DOHH2 (cell line): ENCODE results near the gene PHLPP1.

ENCODE experiments used
- H3F3A ChIP-seq: fragments of 200-600 bp; sonication (generic), shearing (Covaris generic); 2 replicates; pipeline ENCODE4 v1.6.0; 2016; ENCODE audit warnings: antibody characterized with exemption, mild to moderate bottlenecking; ENCODE audit not compliant: control insufficient read depth, insufficient read depth
- H3K27ac ChIP-seq: fragments of 200-600 bp; sonication (generic); 2 replicates; pipeline ENCODE4 v1.5.1; 2014; ENCODE audit warnings: low read depth, mild to moderate bottlenecking, low read length, moderate library complexity
- H3K27me3 ChIP-seq: fragments of 200-600 bp; sonication (generic); 2 replicates; pipeline ENCODE4 v1.6.1; 2014; ENCODE audit warnings: mild to moderate bottlenecking, low read length, mixed read lengths; ENCODE audit not compliant: control insufficient read depth
- H3K36me3 ChIP-seq: fragments of 200-600 bp; sonication (generic); 2 replicates; pipeline ENCODE4 v1.6.1; 2014; ENCODE audit warnings: mild to moderate bottlenecking, low read length, moderate library complexity, mixed read lengths; ENCODE audit not compliant: control insufficient read depth
- H3K4me1 ChIP-seq: fragments of 200-600 bp; sonication (generic); 2 replicates; pipeline ENCODE4 v1.6.1; 2014; ENCODE audit warnings: mild to moderate bottlenecking, low read length, mixed read lengths; ENCODE audit not compliant: control insufficient read depth
- H3K4me2 ChIP-seq: fragments of 200-600 bp; sonication (generic); 2 replicates; pipeline ENCODE4 v1.6.0; 2014; ENCODE audit warnings: mild to moderate bottlenecking, low read length, moderate library complexity
- H3K4me3 ChIP-seq: fragments of 200-600 bp; sonication (generic); 2 replicates; pipeline ENCODE4 v1.5.1; 2014; ENCODE audit warnings: mild to moderate bottlenecking, low read length, mixed read lengths
- H3K79me2 ChIP-seq: fragments of 200-600 bp; sonication (generic); 2 replicates; pipeline ENCODE4 v1.6.1; 2014; ENCODE audit warnings: mild to moderate bottlenecking, low read length, mixed read lengths; ENCODE audit not compliant: control insufficient read depth
- H3K9me2 ChIP-seq: fragments of 200-600 bp; sonication (generic); replicated peaks from 2 replicates; pipeline ENCODE4 v1.6.1; 2014; ENCODE audit warnings: mild to moderate bottlenecking, low read length, mixed read lengths; ENCODE audit not compliant: control insufficient read depth
- H3K9me3 ChIP-seq: fragments of 200-600 bp; sonication (generic); 2 replicates; pipeline ENCODE4 v1.6.1; 2014; ENCODE audit warnings: antibody characterized with exemption, low read length, mixed read lengths; ENCODE audit not compliant: control insufficient read depth, insufficient read depth
- H4K20me1 ChIP-seq: fragments of 200-600 bp; sonication (generic); 2 replicates; pipeline ENCODE4 v1.6.0; 2014; ENCODE audit warnings: low read depth, mild to moderate bottlenecking, antibody characterized with exemption, low read length, moderate library complexity; ENCODE audit not compliant: control insufficient read depth, insufficient read depth
- EZH2phosphoT487 ChIP-seq: fragments of 200-600 bp; sonication (generic); IDR thresholded peaks from 2 replicates; pipeline ENCODE4 v1.6.1; 2017; ENCODE audit warnings: borderline replicate concordance, mild to moderate bottlenecking, antibody characterized with exemption, low read length, moderate library complexity, mixed read lengths
- TF ChIP-seq, protein P1 (sequence below): fragments of 200-600 bp; sonication (generic); IDR thresholded peaks from one replicate; pipeline ENCODE4 v1.5.1; 2014; ENCODE audit warnings: antibody characterized with exemption, mild to moderate bottlenecking, low read depth, low read length; ENCODE audit not compliant: poor library complexity, severe bottlenecking

Gene PHLPP1

DNA sequence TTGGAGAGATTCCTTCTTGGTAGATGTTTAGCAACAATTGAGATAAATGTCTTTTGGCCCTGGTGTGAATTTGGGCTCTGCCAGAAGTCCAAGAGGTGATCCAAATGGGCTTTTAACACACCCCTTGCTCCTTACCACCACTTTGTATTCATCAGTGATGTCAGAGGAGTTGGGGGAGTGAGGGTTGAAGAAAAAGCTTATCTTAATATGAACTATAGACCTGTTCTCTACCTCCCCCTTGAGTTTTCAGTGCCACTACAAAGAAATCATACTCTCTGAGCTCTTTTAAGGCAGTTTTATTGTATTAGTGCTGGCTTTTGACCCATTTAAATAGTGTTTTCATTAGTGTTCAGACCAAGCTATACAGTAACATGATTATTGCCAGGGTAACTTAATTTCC lies 229.1 kb downstream of the PHLPP1 start:
- H3F3A ChIP-seq: peaks cover 3% of the 10 kb centered on the region; the same call in 1 of the 2 replicates
- H3K27me3 ChIP-seq: no peaks in the 10 kb centered on the region
- H3K79me2 ChIP-seq: no peaks in the 10 kb centered on the region
- TF ChIP-seq EZH2phosphoT487: no peak
- TF ChIP-seq, protein P1, sequence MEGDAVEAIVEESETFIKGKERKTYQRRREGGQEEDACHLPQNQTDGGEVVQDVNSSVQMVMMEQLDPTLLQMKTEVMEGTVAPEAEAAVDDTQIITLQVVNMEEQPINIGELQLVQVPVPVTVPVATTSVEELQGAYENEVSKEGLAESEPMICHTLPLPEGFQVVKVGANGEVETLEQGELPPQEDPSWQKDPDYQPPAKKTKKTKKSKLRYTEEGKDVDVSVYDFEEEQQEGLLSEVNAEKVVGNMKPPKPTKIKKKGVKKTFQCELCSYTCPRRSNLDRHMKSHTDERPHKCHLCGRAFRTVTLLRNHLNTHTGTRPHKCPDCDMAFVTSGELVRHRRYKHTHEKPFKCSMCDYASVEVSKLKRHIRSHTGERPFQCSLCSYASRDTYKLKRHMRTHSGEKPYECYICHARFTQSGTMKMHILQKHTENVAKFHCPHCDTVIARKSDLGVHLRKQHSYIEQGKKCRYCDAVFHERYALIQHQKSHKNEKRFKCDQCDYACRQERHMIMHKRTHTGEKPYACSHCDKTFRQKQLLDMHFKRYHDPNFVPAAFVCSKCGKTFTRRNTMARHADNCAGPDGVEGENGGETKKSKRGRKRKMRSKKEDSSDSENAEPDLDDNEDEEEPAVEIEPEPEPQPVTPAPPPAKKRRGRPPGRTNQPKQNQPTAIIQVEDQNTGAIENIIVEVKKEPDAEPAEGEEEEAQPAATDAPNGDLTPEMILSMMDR: no peak
- no peaks in the 10 kb centered on the region for H4K20me1 ChIP-seq
- H3K9me3 ChIP-seq: no peaks in the 10 kb centered on the region
- H3K9me2 ChIP-seq: no peaks in the 10 kb centered on the region
- no peak overlapping the region for H3K4me3 ChIP-seq
- peaks cover 6% of the 10 kb centered on the region for H3K4me1 ChIP-seq
- no peak overlapping the region for H3K4me2 ChIP-seq
- H3K36me3 ChIP-seq: peaks cover 16% of the 10 kb centered on the region
- H3K27ac ChIP-seq: no peak overlapping the region

DNA sequence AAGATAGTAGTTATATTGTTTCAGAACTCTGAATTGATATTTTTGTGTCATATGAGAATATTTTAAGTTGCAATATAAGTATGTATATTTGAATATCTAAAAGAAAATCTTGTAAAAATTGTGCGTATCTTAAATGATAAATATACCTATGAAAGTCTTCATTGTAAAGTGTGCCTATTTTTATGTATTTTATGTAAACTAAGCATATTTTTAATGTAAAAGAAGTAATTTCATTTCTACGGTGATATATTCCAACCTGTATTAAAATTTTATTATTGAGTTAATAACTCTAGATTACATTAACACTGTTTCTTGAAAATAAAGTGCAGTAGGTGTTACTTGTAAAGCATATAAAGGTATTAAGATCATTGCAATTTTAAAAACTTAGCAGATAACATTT lies 233.4 kb downstream of the PHLPP1 start:
- TF ChIP-seq, protein P1: no peak
- no peak for TF ChIP-seq EZH2phosphoT487
- Histone ChIP-seq H3K27ac (no peak overlapping the region), H3K4me3 (no peak overlapping the region), H3K4me2 (no peak overlapping the region), H4K20me1 (no peaks in the 10 kb centered on the region), H3K9me2 (no peaks in the 10 kb centered on the region), H3K27me3 (no peaks in the 10 kb centered on the region), H3F3A (no peaks in the 10 kb centered on the region), H3K36me3 (peaks cover 9% of the 10 kb centered on the region), H3K9me3 (no peaks in the 10 kb centered on the region), H3K79me2 (no peaks in the 10 kb centered on the region), H3K4me1 (no peaks in the 10 kb centered on the region)

DNA sequence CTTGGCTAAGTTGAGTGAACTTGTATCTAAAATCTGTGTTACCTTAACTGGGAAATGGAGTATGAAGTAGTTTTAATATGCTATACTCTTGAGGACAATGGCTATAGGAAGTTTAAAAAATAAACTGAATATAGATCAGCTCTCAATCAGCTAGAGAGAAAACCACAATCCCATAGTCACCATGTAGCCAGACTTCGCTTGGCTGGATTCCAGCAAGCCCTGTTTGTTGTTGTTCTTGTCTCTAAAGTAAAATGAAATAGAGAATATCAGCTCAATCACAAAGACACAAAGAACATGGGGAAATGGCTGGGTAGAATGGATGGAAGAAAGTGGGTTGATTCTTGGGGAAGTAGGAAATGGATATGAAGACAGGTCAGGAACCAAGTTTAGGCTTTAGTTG lies 234.9 kb downstream of the PHLPP1 start:
- Histone ChIP-seq H3K27ac (no peak overlapping the region), H3K9me2 (no peaks in the 10 kb centered on the region), H3K36me3 (peaks cover 12% of the 10 kb centered on the region), H3K27me3 (no peaks in the 10 kb centered on the region), H3K4me2 (no peak overlapping the region), H3F3A (no peaks in the 10 kb centered on the region), H3K79me2 (no peaks in the 10 kb centered on the region), H3K9me3 (no peaks in the 10 kb centered on the region), H3K4me3 (no peak overlapping the region), H4K20me1 (no peaks in the 10 kb centered on the region), H3K4me1 (no peaks in the 10 kb centered on the region)
- TF ChIP-seq, protein P1: no peak
- no peak for TF ChIP-seq EZH2phosphoT487
